DOHH2 (cell line): Measurements from ENCODE around the gene ARTN.

Experiments used
- H3F3A ChIP-seq: fragments of 200-600 bp; sonication (generic), shearing (Covaris generic); 2 replicates; pipeline ENCODE4 v1.6.0; 2016; ENCODE audit warnings: antibody characterized with exemption, mild to moderate bottlenecking; ENCODE audit not compliant: control insufficient read depth, insufficient read depth
- H3K27ac ChIP-seq: fragments of 200-600 bp; sonication (generic); 2 replicates; pipeline ENCODE4 v1.5.1; 2014; ENCODE audit warnings: low read depth, mild to moderate bottlenecking, low read length, moderate library complexity
- H3K27me3 ChIP-seq: fragments of 200-600 bp; sonication (generic); 2 replicates; pipeline ENCODE4 v1.6.1; 2014; ENCODE audit warnings: mild to moderate bottlenecking, low read length, mixed read lengths; ENCODE audit not compliant: control insufficient read depth
- H3K36me3 ChIP-seq: fragments of 200-600 bp; sonication (generic); 2 replicates; pipeline ENCODE4 v1.6.1; 2014; ENCODE audit warnings: mild to moderate bottlenecking, low read length, moderate library complexity, mixed read lengths; ENCODE audit not compliant: control insufficient read depth
- H3K4me1 ChIP-seq: fragments of 200-600 bp; sonication (generic); 2 replicates; pipeline ENCODE4 v1.6.1; 2014; ENCODE audit warnings: mild to moderate bottlenecking, low read length, mixed read lengths; ENCODE audit not compliant: control insufficient read depth
- H3K4me2 ChIP-seq: fragments of 200-600 bp; sonication (generic); 2 replicates; pipeline ENCODE4 v1.6.0; 2014; ENCODE audit warnings: mild to moderate bottlenecking, low read length, moderate library complexity
- H3K4me3 ChIP-seq: fragments of 200-600 bp; sonication (generic); 2 replicates; pipeline ENCODE4 v1.5.1; 2014; ENCODE audit warnings: mild to moderate bottlenecking, low read length, mixed read lengths
- H3K79me2 ChIP-seq: fragments of 200-600 bp; sonication (generic); 2 replicates; pipeline ENCODE4 v1.6.1; 2014; ENCODE audit warnings: mild to moderate bottlenecking, low read length, mixed read lengths; ENCODE audit not compliant: control insufficient read depth
- H3K9me2 ChIP-seq: fragments of 200-600 bp; sonication (generic); replicated peaks from 2 replicates; pipeline ENCODE4 v1.6.1; 2014; ENCODE audit warnings: mild to moderate bottlenecking, low read length, mixed read lengths; ENCODE audit not compliant: control insufficient read depth
- H3K9me3 ChIP-seq: fragments of 200-600 bp; sonication (generic); 2 replicates; pipeline ENCODE4 v1.6.1; 2014; ENCODE audit warnings: antibody characterized with exemption, low read length, mixed read lengths; ENCODE audit not compliant: control insufficient read depth, insufficient read depth
- H4K20me1 ChIP-seq: fragments of 200-600 bp; sonication (generic); 2 replicates; pipeline ENCODE4 v1.6.0; 2014; ENCODE audit warnings: low read depth, mild to moderate bottlenecking, antibody characterized with exemption, low read length, moderate library complexity; ENCODE audit not compliant: control insufficient read depth, insufficient read depth
- CTCF ChIP-seq: fragments of 200-600 bp; sonication (generic); IDR thresholded peaks from one replicate; pipeline ENCODE4 v1.5.1; 2014; ENCODE audit warnings: antibody characterized with exemption, mild to moderate bottlenecking, low read depth, low read length; ENCODE audit not compliant: poor library complexity, severe bottlenecking
- EZH2phosphoT487 ChIP-seq: fragments of 200-600 bp; sonication (generic); IDR thresholded peaks from 2 replicates; pipeline ENCODE4 v1.6.1; 2017; ENCODE audit warnings: borderline replicate concordance, mild to moderate bottlenecking, antibody characterized with exemption, low read length, moderate library complexity, mixed read lengths

Gene ARTN

DNA sequence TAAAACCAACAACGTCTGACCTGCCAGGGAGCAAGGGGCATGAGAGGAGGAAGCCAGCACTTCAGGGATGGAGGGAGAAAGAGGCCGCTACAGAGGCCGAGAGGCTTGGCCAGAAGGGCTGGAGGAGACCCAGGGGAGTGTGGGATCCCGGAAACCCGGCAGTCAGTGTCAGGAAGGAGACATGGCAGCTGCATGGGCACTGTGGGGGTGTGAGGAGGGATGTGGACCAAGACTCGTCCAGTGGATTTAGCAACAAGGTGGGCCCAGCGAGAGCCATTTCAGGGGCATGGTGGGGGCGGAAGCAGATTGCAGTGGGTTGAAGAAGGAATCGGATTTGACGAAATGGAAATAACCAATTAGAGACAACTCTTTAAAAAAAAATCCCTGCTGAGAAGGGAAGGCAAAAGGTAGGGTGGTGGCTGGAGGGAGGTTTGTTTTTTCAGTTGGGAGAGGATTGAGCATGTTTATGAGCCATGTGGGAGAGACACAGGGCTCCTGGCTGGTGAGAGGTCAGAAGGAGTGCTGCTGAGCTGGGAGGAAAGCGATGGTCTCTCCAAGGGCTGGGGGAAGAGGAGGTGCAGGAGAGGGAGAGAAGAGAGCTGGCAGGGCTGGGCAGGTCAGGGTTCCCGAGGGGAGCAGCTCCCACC lies 49.8 kb downstream of the ARTN start:
- H3K4me1 ChIP-seq, result peaks cover 18% of the 10 kb centered on the region
- no peaks in the 10 kb centered on the region for H3F3A ChIP-seq
- H3K36me3 ChIP-seq, result peaks cover 38% of the 10 kb centered on the region
- H3K9me3 ChIP-seq, result no peaks in the 10 kb centered on the region
- no peaks in the 10 kb centered on the region for H3K27me3 ChIP-seq
- no peak overlapping the region for H3K4me2 ChIP-seq
- H3K79me2 ChIP-seq, result peaks cover 43% of the 10 kb centered on the region
- no peak overlapping the region for H3K4me3 ChIP-seq
- TF ChIP-seq EZH2phosphoT487 (no peak), CTCF (no peak)
- no peak overlapping the region for H3K27ac ChIP-seq
- H4K20me1 ChIP-seq, result no peaks in the 10 kb centered on the region
- H3K9me2 ChIP-seq, result no peaks in the 10 kb centered on the region

DNA sequence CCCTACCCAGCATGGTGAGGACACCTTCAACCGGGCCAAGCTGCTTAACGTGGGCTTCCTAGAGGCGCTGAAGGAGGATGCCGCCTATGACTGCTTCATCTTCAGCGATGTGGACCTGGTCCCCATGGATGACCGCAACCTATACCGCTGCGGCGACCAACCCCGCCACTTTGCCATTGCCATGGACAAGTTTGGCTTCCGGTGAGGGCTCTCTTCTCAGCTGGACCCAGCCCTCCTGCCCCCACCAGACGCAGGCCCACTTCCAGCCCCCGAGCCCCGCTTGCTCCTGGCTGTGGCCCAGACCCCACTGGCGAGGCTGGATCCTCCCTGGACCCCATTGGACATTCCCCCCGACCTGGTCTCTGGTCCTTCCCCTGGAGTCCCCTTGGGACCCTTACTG lies 51.3 kb downstream of the ARTN start:
- Histone ChIP-seq H3F3A (peaks cover 10% of the 10 kb centered on the region), H3K79me2 (peaks cover 33% of the 10 kb centered on the region), H3K27ac (no peak overlapping the region), H3K4me3 (no peak overlapping the region), H3K4me2 (no peak overlapping the region), H3K9me2 (no peaks in the 10 kb centered on the region), H3K27me3 (no peaks in the 10 kb centered on the region), H3K4me1 (peaks cover 11% of the 10 kb centered on the region), H4K20me1 (no peaks in the 10 kb centered on the region), H3K36me3 (peaks cover 37% of the 10 kb centered on the region), H3K9me3 (no peaks in the 10 kb centered on the region)
- TF ChIP-seq CTCF, result no peak
- no peak for TF ChIP-seq EZH2phosphoT487

GRCh38 chr1:43985984-43986595 lies 52.5 kb downstream of the ARTN start:
- Histone ChIP-seq H3K4me1 (peaks cover 10% of the 10 kb centered on the region), H3K79me2 (peaks cover 20% of the 10 kb centered on the region), H3K27me3 (no peaks in the 10 kb centered on the region), H3K36me3 (peaks cover 31% of the 10 kb centered on the region), H3F3A (peaks cover 12% of the 10 kb centered on the region), H3K27ac (no peak overlapping the region), H4K20me1 (no peaks in the 10 kb centered on the region), H3K4me3 (no peak overlapping the region), H3K9me2 (no peaks in the 10 kb centered on the region), H3K9me3 (no peaks in the 10 kb centered on the region), H3K4me2 (no peak overlapping the region)
- TF ChIP-seq EZH2phosphoT487 (no peak), CTCF (no peak)
